Kidney epithelial cell (primary cell): ENCODE data around the gene TMEM121. TPM values are rescaled to one million over a fixed set of nuclear protein-coding genes. Genes with fewer than 3 reads are reported as not detected.
"Not testable (repeated sequence)": the region's sequence is repeated elsewhere in the genome, so short reads cannot be mapped to it uniquely, and the experiment has no call there.

ENCODE experiments used
- DNase-seq: peaks from one replicate; pipeline ENCODE4 v3.0.0-alpha.2; 2010; ENCODE audit warnings: low read depth
- H3K27me3 ChIP-seq: 2 replicates; pipeline ENCODE4 v1.6.0; 2011; ENCODE audit warnings: low read length; ENCODE audit not compliant: control insufficient read depth, insufficient read depth
- H3K36me3 ChIP-seq: 2 replicates; pipeline ENCODE4 v1.5.1; 2011; ENCODE audit warnings: low read length; ENCODE audit not compliant: control insufficient read depth, insufficient read depth
- H3K4me3 ChIP-seq: 2 replicates; pipeline ENCODE4 v1.5.1; 2011; ENCODE audit warnings: low read depth, mild to moderate bottlenecking, control low read depth, low read length
- total RNA-seq: library from RNA; depleted of rRNA; stranded (reverse); fragments of >200 nt; gene quantifications from 2 replicates; pipeline ENCODE4 v1.2.3, GENCODE V29; 2015
- TF ChIP-seq, protein P1 (sequence below): IDR thresholded peaks from 2 replicates; pipeline ENCODE4 v1.5.1; 2011; ENCODE audit warnings: mild to moderate bottlenecking, moderate library complexity, low read length, control low read depth, inconsistent platforms; ENCODE audit not compliant: insufficient read depth, poor library complexity, severe bottlenecking

TMEM121 gene
- total RNA-seq, 1 donor from 2014 or later: 10.1 TPM

DNA sequence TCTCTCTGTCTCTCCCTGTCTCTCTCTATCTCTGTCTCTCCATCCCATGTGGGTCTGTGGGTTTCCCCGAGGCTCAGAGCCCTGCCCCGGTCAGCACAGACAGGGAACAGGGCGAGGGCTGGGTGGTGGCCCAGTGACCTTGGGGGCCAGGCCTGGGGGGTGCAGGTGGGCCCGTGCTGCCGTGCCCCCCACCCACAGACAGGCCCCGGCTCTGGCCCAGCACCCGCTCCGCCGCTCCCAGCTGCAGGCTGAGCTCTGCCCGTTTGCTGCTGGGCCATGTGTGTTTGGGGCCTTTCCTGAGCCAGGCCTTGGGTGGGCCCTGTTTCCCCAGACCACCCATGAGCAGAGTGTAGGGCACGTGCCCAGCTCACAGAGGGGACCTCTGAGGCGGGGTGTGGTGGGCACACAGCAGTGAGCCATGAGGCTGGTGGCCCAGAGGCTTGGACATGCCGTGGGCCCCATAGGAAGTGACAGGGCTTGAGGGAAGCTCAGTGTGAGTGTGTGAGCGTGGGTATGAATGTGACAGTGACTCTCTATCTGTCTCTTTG, 51.0 kb downstream of the TMEM121 start:
- DNase-seq: no peak
- H3K27me3 ChIP-seq: no peaks in the 10 kb centered on the region
- TF ChIP-seq, protein P1, sequence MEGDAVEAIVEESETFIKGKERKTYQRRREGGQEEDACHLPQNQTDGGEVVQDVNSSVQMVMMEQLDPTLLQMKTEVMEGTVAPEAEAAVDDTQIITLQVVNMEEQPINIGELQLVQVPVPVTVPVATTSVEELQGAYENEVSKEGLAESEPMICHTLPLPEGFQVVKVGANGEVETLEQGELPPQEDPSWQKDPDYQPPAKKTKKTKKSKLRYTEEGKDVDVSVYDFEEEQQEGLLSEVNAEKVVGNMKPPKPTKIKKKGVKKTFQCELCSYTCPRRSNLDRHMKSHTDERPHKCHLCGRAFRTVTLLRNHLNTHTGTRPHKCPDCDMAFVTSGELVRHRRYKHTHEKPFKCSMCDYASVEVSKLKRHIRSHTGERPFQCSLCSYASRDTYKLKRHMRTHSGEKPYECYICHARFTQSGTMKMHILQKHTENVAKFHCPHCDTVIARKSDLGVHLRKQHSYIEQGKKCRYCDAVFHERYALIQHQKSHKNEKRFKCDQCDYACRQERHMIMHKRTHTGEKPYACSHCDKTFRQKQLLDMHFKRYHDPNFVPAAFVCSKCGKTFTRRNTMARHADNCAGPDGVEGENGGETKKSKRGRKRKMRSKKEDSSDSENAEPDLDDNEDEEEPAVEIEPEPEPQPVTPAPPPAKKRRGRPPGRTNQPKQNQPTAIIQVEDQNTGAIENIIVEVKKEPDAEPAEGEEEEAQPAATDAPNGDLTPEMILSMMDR: no peak
- H3K4me3 ChIP-seq: no peak overlapping the region
- no peaks in the 10 kb centered on the region for H3K36me3 ChIP-seq

DNA sequence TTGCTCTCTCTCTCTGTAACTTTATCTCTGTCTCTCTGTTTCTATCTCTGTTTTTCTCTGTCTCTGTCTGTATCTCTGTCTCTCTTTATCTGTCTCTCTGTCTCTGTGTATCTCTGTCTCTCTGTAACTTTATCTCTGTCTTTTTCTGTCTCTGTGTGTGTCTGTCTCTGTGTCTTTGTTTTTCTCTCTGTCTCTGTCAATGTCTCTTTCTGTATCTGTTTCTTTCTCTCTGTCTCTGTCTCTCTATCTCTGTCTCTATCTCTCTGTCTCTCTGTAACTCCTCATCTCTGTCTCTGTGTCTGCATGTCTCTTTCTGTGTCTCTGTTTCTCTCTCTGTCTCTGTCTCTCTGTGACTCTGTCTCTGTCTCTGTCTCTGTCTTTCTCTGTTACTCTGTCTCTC, 51.7 kb downstream of the TMEM121 start:
- Histone ChIP-seq H3K27me3 (no peaks in the 10 kb centered on the region), H3K36me3 (no peaks in the 10 kb centered on the region), H3K4me3 (no peak overlapping the region)
- TF ChIP-seq, protein P1: no peak
- no peak for DNase-seq

DNA sequence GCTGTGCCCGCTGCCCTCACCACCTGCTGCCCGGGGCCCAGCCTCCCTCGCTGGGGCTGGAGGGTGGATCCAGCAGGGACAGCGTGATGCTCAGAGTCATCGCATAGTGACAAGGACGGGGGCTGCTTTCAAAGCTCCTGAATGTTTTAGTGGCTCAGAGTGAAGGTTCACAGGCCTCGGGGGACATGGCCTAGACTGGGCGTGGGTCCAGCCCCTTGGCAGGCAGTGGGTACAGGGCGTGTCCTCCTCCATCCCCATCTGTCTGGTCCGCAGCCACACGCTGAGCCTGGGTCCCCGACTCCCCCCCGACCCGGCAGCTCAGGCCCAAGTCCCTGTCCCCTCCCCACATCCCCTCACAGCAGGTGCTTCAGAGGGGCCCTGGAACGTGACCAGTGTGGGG, 52.8 kb downstream of the TMEM121 start:
- H3K27me3 ChIP-seq, H3K4me3 ChIP-seq, DNase-seq, H3K36me3 ChIP-seq: not testable (repeated sequence)

Other genes starting within 250 kb of the TMEM121 start
- gene BRF1, start 225.6 kb upstream of the TMEM121 start, total RNA-seq: 33.2 and 48.4 TPM in 2 replicates
- gene PACS2, start 211.8 kb upstream of the TMEM121 start, total RNA-seq: 105 and 114 TPM in 2 replicates
- gene TEX22, start 128.0 kb upstream of the TMEM121 start, total RNA-seq: 0.27 and 0.46 TPM in 2 replicates
- gene MTA1, start 106.8 kb upstream of the TMEM121 start, total RNA-seq: 68.3 and 75.0 TPM in 2 replicates
- gene CRIP2, start 51.8 kb upstream of the TMEM121 start, total RNA-seq: 101 and 128 TPM in 2 replicates
- gene CRIP1, start 39.7 kb upstream of the TMEM121 start, total RNA-seq: 2.0 and 11.1 TPM in 2 replicates
- 7.1 and 7.5 TPM in 2 replicates for gene TEDC1, start 35.3 kb upstream of the TMEM121 start, total RNA-seq